OCI-M2 (cell line): ENCODE measurements around the gene HIRA.
"Not testable (repeated sequence)": the region's sequence is repeated elsewhere in the genome, so short reads cannot be mapped to it uniquely, and the experiment has no call there.

Experiments
- DNase-seq: peaks from one replicate; lab custom pipeline; 2025; ENCODE audit not compliant: unreplicated experiment; lab: John Stamatoyannopoulos, UW

HIRA gene

DNA sequence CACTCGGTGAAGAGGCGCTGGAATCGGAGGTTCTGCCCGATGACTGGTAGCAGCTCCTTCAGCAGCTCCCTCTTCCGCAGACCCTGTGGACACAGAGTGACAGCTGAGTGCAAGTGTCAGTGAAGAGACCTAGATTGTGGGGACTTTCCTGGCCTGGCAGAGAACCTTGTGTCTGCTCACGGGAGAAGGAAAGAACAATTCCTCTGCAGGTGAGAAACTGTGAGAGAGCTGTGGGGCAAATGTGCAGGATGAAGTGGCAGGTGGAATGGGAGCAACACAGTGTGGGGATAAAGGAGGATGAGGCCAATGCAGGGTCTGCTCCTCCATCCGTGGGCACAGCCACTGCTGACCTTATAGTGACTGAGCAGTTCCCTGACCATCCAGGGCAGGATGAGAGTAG lies 100.1 kb downstream of the HIRA start:
- DNase-seq: no peak

DNA sequence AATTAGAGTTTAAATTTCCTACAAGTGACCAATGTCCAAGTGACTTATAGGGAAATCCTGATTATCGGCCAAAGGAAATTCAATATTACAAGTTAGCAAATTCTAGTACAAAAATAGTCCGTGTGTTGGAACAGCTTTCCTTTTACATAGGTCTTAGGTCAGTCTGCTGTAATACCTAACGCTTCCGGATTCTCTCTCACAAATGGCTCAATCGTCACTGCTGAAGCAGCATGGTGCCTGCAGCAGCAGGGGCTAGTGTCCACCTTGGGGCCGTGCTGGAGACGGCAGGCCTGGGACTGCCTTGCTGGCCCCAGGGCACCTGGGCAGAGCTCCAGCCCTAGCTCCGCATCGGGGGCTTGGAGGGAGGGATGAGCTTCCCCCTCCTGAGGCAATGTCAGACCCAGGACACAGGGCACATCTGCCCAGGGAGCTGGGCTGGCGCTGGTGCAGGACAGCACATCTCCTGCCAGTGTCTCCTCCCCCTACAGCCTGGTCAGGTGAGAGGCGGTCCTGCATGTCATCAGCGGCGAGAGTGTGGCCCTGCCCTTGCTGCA lies 100.6 kb downstream of the HIRA start:
- DNase-seq: no peak

DNA sequence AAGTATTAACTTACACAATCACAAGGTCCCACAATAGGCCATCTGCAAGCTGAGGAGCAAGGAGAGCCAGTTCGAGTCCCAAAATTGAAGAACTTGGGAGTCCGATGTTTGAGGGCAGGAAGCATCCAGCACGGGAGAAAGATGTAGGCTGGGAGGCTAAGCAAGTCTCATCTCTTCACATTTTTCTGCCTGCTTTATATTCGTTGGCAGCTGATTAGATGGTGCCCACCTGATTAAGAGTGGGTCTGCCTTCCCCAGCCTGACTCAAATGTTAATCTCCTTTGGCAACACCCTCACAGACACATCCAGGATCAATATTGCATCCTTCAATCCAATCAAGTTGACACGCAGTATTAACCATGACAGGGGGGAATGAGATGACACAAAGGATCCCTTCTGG lies 101.3 kb downstream of the HIRA start:
- DNase-seq: not testable (repeated sequence)

DNA sequence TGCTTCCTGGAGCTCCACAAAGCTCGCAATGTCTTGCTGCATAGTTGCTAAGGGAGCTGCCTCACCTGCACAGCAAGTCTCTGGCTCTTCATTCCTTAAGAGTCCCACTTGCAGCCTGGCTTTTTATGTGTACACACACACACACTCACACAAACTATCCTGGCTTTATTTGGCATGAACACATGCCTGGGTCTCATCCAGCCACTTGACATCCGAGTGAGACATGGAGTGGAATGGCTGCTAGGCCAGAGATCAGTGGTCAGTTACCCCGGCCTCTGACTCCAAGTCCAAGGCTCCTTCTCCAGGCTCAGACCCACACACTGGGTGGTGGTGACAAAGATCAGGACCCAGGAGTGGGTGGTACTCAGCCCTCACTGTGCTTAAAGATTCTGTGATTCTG lies 102.1 kb downstream of the HIRA start:
- no peak for DNase-seq

DNA sequence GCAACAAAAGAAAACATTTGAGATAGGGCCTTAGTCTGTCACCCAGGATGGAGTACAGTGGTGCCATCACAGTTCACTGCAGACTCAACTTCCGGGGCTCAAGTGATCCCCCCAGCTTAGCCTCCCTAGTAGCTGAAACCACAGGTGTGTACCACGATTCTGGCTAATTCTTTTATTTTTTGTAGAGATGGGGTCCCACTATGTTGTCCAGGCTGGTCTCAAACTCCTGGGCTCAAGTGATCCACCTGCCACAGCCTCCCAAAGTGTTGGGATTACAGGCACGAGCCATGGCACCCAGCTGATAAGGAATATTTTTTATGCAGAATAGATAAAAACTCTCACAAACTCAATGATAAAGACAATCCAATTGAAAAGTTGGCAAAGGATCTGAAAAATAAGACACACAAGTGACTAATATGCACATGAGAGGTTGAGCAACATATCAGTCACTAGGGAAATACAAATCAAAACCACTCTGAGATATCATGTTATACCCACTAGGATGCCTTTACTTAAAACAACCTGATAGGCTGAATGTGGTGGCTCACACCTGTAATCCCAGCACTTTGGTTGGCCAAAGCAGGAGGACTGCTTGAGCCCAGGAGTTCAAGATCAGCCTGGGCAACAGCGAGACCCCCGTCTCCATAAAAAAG lies 106.1 kb downstream of the HIRA start:
- DNase-seq: no peak

DNA sequence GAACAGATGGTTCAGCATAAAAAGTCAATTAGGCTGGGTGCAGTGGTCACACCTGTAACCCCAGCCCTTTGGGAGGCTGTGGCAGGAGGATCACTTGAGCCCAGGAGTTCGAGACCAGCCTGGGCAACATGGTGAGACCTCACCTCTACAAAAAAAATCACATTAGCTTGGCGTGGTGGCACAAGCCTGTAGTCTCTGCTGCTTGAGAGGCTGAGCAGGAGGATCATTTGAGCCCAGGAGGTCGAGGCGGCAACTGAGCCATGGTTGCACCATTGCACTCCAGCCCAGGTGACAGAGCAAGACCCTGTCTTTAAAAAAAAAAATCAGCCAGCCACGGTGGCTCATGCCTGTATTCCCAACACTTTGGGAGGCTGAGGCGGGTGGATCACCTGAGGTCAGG lies 108.1 kb downstream of the HIRA start:
- not testable (repeated sequence) for DNase-seq

DNA sequence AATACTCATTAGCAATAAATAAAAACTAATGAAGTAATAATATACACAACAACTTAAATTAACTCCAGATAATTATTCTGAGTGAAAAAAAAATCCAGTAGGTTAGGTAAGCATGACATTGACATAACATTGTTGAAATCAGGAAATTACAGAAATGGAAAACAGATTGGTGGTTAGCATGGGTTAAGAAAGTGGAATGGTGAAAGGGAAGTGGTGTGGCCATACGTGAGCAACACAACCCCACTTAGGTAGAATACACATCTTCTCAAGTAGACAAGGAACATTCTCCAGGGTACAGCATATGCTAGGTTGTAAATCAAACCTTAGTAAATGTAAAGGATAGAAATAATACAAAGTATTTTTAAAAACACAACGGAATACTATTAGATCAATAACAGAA lies 109.8 kb downstream of the HIRA start:
- DNase-seq: no peak

DNA sequence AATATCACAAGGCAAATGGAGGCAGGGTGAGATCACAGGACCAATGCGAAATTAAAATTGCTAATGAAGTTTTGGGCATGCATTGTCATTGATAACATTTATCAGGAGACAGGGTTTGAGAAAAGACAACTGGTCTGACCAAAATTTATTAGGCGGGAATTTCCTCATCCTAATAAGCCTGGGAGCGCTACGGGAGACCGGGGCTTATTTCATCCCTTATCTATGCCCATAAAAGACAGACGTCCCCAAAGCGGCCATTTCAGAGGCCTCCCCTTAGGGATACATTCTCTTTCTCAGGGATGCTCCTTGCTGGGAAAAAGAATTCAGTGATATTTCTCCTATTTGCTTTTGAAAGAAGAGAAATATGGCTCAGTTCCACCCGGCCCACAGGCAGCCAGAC lies 111.4 kb downstream of the HIRA start:
- not testable (repeated sequence) for DNase-seq

DNA sequence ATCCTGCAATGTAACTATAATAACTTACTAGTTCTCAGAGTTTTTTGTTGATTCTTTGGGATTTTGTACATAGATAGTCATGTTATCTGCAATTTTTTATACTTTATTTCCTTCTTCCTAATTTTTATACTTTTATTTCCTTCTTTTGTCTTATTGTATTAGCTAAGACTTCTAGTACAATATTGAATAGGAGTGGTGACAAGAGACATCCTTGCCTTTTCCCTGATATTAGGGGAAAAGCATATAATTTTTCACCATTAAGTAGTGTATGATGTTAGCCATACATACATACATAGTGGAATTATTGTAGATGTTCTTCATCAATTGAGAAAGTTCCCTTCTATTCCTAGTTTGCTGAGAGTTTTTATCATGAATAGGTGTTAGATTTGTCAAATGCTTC lies 112.3 kb downstream of the HIRA start:
- no peak for DNase-seq

DNA sequence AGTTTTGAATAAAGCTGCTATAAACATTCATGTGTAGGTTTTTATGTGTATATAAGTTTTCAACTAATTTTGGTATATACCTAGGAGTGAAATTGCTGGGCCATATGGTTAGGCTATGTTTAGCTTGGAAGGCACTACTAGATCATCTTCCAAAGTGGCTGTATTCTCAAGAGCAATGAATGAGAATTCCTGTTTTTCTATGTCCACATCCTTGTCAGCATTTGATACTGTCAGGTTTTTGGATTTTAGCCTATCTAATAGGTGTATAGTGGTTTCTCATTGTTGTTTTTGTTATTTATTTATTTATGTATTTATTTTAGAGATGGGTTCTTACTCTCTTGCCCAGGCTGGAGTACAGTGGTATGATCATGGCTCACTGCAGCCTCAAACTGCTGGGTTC lies 113.7 kb downstream of the HIRA start:
- DNase-seq: no peak

DNA sequence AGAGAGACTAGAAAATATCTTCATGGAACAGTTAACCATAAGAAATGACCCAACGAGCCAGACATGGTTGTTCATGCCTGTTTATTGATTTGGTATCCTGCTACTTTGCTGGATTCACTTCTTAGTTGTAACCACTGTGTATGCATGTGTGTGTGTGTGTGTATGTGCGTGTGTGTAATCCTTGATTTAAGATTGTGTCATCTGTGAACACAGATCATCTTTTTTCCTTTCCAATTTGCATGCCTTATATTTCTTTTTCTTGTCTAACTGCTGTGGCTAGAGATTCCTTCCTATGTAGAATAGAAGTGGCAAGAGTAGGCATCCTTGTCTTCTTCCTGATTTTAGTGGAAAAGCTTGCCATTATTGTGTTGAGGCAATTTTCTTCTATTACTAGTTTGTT lies 123.7 kb downstream of the HIRA start:
- no peak for DNase-seq

DNA sequence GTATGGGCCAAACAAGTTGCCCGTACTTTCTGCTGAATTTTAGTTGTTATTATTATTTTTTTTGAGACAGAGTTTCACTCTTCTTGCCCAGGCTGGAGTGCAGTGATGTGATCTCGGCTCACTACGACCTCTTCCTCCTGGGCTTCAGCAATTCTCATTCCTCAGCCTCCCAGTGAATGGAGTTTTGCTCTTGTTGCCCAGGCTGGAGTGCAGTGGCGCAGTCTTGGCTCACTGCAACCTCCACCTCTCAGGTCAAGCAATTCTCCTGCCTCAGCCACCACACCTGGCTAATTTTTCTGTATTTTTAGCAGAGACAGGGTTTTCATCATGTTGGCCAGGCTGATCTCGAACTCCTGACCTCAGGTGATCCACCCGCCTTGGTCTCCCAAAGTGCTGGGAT lies 125.0 kb downstream of the HIRA start:
- DNase-seq: not testable (repeated sequence)

DNA sequence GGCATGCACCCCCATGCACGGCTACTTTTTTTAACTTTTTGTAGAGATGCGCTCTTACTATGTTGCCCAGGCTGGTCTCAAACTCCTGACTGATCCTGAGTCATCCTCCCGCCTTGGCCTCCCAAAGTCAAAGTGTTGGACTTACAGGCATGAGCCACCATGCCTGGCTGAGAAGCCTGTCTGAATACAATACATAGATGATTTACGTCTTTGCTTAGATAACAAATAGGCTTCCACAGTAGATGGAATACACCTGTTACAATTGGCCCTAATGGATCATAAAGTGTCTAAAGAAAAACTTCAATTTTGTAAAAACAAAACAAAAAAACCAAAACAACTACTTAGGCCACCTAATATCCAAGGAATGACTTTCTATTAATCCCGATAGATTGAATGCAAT lies 127.0 kb downstream of the HIRA start:
- DNase-seq: no peak

DNA sequence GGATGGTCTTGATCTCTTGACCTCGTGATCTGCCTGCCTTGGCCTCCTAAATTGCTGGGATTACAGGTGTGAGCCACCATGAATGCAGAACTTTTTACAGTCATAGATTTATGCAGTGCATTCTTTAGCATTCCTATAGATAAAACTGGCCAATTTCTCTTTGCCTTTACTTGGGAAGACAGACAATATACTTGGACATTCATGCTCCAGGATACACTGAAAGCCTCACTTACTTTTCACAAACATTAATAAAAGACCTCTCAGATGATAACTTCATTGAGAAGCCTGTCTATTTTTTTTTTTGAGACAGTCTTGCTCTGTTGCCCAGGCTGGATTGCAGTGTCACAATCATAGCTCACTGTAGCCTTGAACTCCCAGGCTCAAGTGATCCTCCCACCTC lies 127.7 kb downstream of the HIRA start:
- no peak for DNase-seq

DNA sequence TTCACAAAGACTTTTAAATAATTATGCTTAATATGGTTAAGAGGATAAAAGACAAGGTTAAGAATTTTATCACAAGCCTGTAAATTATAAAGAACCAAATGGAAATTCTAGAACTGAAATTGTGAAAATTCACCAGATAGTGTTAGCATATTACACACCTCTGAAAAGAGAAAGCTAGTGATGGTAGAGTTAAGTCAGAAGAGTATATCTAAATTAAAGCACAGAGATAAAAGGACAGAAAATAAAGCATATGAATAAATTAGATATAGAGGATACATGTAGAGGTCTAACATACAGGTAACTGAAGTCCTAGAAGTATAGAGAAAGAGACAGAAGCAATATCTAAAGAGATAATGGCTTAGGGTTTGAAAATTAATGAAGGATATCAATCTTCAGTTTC lies 135.8 kb downstream of the HIRA start:
- no peak for DNase-seq

DNA sequence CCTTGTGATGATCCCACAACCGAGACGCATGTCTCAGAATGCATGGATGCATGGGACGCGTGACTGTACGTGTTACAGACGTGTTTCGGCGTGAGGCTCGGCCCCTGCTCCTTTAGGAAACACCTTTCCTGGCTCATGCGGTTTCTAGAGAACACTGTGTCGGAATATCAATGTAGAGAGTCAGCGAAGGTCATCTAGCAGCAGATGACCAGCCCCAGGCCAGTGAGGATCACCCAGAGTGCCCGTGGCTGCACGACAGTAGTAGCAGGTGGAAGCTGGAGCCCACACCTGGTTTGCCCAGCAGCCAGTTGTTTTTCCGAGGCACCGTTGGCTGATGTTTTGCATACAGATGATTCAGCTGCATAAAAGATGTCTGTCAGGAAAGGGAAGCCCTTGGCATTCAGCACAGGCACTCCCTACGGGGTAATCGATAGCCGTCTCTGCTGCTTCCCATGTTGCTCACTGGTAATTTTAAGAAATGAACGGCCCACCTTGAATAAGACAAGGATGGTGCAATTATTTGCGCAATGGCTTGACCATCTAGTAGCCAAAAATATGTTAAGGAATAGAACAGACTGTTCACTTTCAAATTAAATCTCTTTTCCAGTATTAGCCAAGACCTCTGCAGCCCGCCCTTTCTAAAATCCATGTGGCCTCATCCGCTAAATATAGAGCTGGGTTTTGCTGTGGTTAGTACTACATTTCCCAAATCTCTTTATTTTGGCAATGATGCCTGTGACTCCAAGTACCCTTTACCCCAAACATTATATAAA lies 138.9 kb downstream of the HIRA start:
- no peak for DNase-seq

DNA sequence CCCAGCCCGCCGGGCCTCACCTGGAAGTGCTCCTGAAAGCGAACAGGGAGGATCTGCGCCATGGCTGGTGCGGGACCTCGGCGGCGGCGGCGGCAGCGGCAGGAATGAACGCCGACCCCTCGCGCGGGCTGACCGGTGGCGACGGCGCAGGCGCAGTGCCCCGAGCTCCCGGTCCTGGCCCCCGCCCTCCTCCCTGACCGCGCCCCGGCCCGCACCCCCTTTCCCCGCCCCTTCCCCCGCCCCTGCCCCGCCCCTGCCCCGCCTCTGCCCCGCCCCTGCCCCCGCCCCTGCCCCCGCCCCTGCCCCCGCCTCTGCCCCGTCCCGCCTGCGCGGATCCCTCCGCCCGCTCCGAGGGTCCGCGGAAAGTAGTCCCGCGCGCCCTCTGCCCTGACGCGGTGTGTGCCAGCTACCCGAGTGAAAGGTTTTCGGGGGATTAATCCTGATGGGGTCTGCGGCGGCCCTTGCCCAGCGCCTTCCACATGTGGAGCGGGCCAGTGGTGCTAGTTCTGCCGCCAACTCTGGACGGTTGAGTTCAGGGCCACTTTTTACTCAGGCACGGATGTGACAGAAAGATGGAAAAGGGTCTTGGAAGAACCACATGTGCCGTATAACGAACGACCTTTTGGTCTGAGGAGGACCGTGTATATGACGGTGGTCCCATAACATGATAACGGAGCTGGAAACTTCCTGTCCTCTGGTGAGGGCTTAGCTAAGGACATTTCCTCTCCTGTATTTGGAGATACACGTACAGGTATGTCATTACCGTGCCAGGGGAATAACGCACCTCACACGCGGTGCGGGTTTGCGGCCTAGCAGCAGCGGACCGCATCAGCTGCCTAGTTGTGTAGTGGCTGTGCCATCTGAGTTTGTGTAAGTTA lies 139.7 kb downstream of the HIRA start, which contains the start of gene CLTCL1:
CLTCL1 (minus strand) TSS at position 140 of the 878 bp plus-strand sequence; CDS start at position 62, 78 bp downstream.
- no peak for DNase-seq

DNA sequence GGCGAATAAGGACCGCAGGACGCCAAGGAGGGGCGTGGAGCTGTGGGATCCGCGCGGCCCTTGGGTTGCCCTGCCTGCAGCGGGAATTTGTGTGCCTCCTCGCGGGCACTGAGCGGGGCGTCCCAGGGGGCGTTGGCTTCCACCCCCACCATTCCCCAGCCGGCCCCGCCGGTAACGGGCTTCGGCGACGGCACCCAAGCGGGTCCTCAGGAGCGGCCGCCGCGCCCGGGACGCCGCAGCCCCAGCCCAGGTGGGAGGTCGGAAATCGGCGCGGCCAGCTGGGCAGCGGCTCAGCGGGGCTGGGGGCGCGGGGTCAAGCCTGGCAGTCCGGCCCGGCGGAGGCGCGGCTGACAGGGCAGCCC lies 140.3 kb downstream of the HIRA start:
- no peak for DNase-seq

DNA sequence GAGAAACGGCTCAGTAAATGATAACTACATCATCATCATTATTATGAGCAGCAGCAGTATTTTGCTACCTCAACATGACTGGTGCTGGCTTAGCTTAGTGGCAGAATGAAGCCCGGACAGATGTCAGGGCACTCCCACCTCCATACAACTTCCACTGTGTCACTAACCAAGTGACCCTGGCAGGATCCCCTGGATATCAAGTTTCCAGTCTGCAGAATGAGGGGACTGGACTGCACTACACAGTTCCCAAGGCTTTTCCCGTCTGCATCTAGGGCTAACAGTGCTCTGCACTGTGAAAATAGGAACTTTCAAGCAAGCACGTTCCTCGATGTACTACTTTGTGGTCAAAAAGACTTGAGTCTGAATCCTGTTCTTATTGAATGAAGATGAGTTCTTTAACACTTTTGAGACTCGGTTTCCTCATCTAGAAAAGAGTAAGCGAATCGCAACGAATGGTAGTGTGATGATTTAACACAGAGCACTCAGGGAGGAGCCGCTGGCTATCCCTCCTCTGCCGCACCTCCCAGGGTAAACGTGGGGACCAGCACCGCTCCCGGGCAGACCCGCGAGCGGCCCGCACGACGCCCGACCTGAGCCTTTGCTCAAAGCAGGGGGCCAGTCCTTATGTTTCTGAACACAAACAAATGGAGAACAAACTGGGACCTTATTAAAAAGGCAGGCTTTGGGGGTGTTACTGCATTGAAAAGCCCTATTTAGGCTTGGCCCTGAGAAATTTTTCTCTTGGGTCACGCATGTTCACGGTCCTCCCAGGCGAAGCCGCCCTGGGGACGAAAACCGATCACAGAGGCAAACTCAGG lies 140.9 kb downstream of the HIRA start:
- DNase-seq: no peak

DNA sequence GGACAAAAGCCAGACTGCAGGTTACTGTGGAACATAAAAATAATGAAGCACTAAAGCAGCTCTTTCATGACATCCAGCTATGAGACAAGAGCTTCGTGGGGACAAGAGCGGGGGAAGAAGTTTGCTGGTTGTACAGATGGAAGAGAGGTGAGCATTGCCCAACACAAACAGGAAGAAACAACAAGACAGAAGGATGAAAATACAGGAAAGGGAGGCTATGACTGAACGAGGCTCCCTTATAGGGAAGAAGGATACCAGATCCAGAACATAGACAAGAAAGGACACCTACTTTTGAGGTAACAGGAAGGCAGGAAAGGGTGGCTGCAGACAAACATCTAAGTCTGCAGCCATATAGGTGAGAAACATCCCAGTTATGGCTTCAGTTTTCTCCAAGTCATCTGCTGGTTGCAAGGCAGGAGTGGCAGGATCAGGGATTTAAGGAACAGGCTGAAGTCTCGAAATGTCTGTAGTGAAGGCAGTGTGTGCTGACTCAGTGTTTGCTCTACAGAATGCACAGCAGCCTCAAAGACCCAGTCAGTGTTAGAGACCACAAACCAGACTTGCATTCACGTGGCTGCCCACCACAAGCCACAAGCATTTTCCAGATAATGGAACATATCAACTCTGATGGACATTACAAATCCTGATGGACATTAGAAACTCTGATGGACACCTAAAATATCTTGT lies 141.9 kb downstream of the HIRA start:
- no peak for DNase-seq
